ENCODE data around the gene RTN4RL2.
A peak's percentile ranks its signal among the peaks of the same experiment; 100 is the strongest.

Gene RTN4RL2

GRCh38 chr11:57458410-57459163, 1.7 kb upstream of the RTN4RL2 start:
- Histone ChIP-seq H3K27ac (no peak overlapping the region), H3K4me3 (peak overlapping the region; percentile 76)
- TF ChIP-seq, protein P1, sequence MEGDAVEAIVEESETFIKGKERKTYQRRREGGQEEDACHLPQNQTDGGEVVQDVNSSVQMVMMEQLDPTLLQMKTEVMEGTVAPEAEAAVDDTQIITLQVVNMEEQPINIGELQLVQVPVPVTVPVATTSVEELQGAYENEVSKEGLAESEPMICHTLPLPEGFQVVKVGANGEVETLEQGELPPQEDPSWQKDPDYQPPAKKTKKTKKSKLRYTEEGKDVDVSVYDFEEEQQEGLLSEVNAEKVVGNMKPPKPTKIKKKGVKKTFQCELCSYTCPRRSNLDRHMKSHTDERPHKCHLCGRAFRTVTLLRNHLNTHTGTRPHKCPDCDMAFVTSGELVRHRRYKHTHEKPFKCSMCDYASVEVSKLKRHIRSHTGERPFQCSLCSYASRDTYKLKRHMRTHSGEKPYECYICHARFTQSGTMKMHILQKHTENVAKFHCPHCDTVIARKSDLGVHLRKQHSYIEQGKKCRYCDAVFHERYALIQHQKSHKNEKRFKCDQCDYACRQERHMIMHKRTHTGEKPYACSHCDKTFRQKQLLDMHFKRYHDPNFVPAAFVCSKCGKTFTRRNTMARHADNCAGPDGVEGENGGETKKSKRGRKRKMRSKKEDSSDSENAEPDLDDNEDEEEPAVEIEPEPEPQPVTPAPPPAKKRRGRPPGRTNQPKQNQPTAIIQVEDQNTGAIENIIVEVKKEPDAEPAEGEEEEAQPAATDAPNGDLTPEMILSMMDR (IDR thresholded peaks at IDR 0.05), result peak; percentile 79
- DNase-seq (ENCODE audit: low spot score), result no peak

- Histone ChIP-seq H3K4me3 (peak overlapping the region; percentile 76), H3K27ac (no peak overlapping the region)
- DNase-seq (ENCODE audit: low spot score), result no peak
- TF ChIP-seq, protein P1 (IDR thresholded peaks at IDR 0.05), result no peak
Measured at GRCh38 chr11:57459164-57460021, 935 bp upstream of the RTN4RL2 start.

GRCh38 chr11:57460758-57461749, 726 bp downstream of the RTN4RL2 start:
- TF ChIP-seq, protein P1 (IDR thresholded peaks at IDR 0.05), result no peak
- H3K27ac ChIP-seq, result peak overlapping the region in 1 of 2 donors; percentile 10
- no peak for DNase-seq (ENCODE audit: low spot score)
- peak overlapping the region; percentile 76 for H3K4me3 ChIP-seq

GRCh38 chr11:57461841-57462489, 1.6 kb downstream of the RTN4RL2 start:
- H3K4me3 ChIP-seq, result no peak overlapping the region
- TF ChIP-seq, protein P1 (IDR thresholded peaks at IDR 0.05), result no peak
- H3K27ac ChIP-seq, result no peak overlapping the region
- DNase-seq (ENCODE audit: low spot score), result no peak

DNA sequence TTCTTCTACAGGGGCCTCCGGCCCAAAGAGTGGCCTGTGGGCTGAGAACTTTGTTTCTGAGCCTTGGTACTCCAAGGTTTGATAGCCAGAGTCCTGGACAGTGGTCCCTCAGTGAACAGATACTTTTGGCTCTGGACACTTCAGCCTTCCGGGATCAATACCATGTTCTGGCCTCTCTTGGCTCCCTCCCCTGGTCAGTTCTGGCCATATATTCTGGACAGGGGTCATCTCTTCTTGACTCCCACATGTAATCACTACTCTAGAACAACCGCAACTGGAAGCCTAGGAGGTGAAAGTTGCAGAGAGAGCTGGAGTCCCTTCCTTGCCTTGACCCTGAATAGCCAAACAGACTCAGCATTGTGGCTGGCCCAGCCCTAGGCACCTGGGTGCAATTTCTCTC, 2.3 kb downstream of the RTN4RL2 start:
- TF ChIP-seq, protein P1 (IDR thresholded peaks at IDR 0.05), result no peak

More for the DNA sequence above, 2.3 kb downstream of the RTN4RL2 start:
- Histone ChIP-seq H3K4me3 (no peak overlapping the region), H3K27ac (no peak overlapping the region)
- no peak for DNase-seq (ENCODE audit: low spot score)
